Cerebellar nuclear complex (tissue), 1 donor: Measurements from ENCODE around the gene FCER1G.

Source experiments
- DNase-seq, 2 experiments: peaks; one replicate each; lab custom pipeline; 2025; lab: John Stamatoyannopoulos, UW

The FCER1G gene

GRCh38 chr1:161188381-161188780 lies 26.7 kb upstream of the FCER1G start:
- DNase-seq = no peak

GRCh38 chr1:161189036-161189435 lies 26.1 kb upstream of the FCER1G start:
- DNase-seq = no peak

GRCh38 chr1:161190962-161191521 lies 24.1 kb upstream of the FCER1G start:
- DNase-seq = no peak

- no peak for DNase-seq
Measured at GRCh38 chr1:161191971-161192370, 23.1 kb upstream of the FCER1G start.

- no peak for DNase-seq
Measured at GRCh38 chr1:161192476-161193465, 22.3 kb upstream of the FCER1G start.

GRCh38 chr1:161193561-161194235 lies 21.4 kb upstream of the FCER1G start:
- DNase-seq = no peak

GRCh38 chr1:161195171-161195570 lies 19.9 kb upstream of the FCER1G start:
- DNase-seq = no peak

- DNase-seq = no peak
Measured at GRCh38 chr1:161196111-161196510, 19.0 kb upstream of the FCER1G start.

GRCh38 chr1:161196521-161197451 lies 18.3 kb upstream of the FCER1G start:
- no peak for DNase-seq

GRCh38 chr1:161197560-161198193 lies 17.4 kb upstream of the FCER1G start:
- no peak for DNase-seq

GRCh38 chr1:161198194-161198896 lies 16.8 kb upstream of the FCER1G start:
- DNase-seq = no peak

GRCh38 chr1:161198897-161199431 lies 16.1 kb upstream of the FCER1G start, which contains the start of gene ADAMTS4:
TSS of gene ADAMTS4 (minus strand) at chr1:161199054. CDS start at chr1:161198627, 427 bp downstream.
- no peak for DNase-seq

GRCh38 chr1:161199506-161200139 lies 15.5 kb upstream of the FCER1G start:
- DNase-seq = no peak

GRCh38 chr1:161200421-161200991 lies 14.6 kb upstream of the FCER1G start:
- no peak for DNase-seq

- DNase-seq = no peak
Measured at GRCh38 chr1:161200992-161201835, 13.9 kb upstream of the FCER1G start.

- peak; percentile 85 to 94 for DNase-seq
Measured at GRCh38 chr1:161201836-161202712, 13.0 kb upstream of the FCER1G start, which contains the start of gene NDUFS2. TSS of gene NDUFS2 (plus strand) at chr1:161202367. CDS start at chr1:161202386, 19 bp downstream.
